HEK293T (cell line): ENCODE measurements around the gene MSRB3.

ENCODE experiments used
- CTCF ChIA-PET: fragments of 350-600 bp; formaldehyde crosslinking; extraction: SDS; loops from one replicate; lab custom pipeline; 2021; ENCODE audit warnings: antibody characterized with exemption, inconsistent platforms; lab: Yijun Ruan, JAX
- POLR2A ChIA-PET: fragments of 350-600 bp; formaldehyde crosslinking; extraction: SDS; loops from one replicate; lab custom pipeline; 2020; ENCODE audit warnings: antibody characterized with exemption, inconsistent platforms; lab: Yijun Ruan, JAX
- DNase-seq: peaks from one replicate; pipeline ENCODE4 v3.0.0; 2012; ENCODE audit warnings: mixed read lengths; ENCODE audit errors: extremely low spot score
- ARNT ChIP-seq: fragments of 450-650 bp; IDR thresholded peaks from 2 replicates; pipeline ENCODE4 v1.6.1; 2017; ENCODE audit warnings: mild to moderate bottlenecking
- BHLHE40 ChIP-seq: fragments of 450-650 bp; IDR thresholded peaks from 2 replicates; pipeline ENCODE4 v1.6.1; 2016; ENCODE audit warnings: mild to moderate bottlenecking, moderate library complexity, borderline replicate concordance
- CTBP1 ChIP-seq: fragments of 450-650 bp; IDR thresholded peaks from 2 replicates; pipeline ENCODE4 v1.6.1; 2016; ENCODE audit warnings: borderline replicate concordance
- ELF4 ChIP-seq: fragments of 450-650 bp; IDR thresholded peaks from 2 replicates; pipeline ENCODE4 v1.6.1; 2017; ENCODE audit warnings: antibody characterized with exemption
- FOXA1 ChIP-seq: fragments of 450-650 bp; IDR thresholded peaks from 2 replicates; pipeline ENCODE4 v1.6.1; 2016; ENCODE audit warnings: mild to moderate bottlenecking
- FOXK2 ChIP-seq: fragments of 450-650 bp; IDR thresholded peaks from 2 replicates; pipeline ENCODE4 v1.6.1; 2016; ENCODE audit warnings: mild to moderate bottlenecking
- FOXM1 ChIP-seq: fragments of 450-650 bp; IDR thresholded peaks from 2 replicates; pipeline ENCODE4 v1.6.1; 2017; ENCODE audit warnings: mild to moderate bottlenecking, borderline replicate concordance
- HDGF ChIP-seq: fragments of 450-650 bp; IDR thresholded peaks from 2 replicates; pipeline ENCODE4 v1.6.1; 2017; ENCODE audit warnings: antibody characterized with exemption, borderline replicate concordance
- L3MBTL2 ChIP-seq: fragments of 450-650 bp; conservative IDR thresholded peaks from 2 replicates; pipeline ENCODE4 v1.6.1; 2016; ENCODE audit warnings: mild to moderate bottlenecking
- LEF1 ChIP-seq: fragments of 450-650 bp; IDR thresholded peaks from 2 replicates; pipeline ENCODE4 v1.6.1; 2017; ENCODE audit warnings: mild to moderate bottlenecking, borderline replicate concordance
- NFRKB ChIP-seq: fragments of 450-650 bp; IDR thresholded peaks from 2 replicates; pipeline ENCODE4 v1.6.1; 2016; ENCODE audit warnings: mild to moderate bottlenecking, moderate library complexity
- SP1 ChIP-seq: fragments of 450-650 bp; IDR thresholded peaks from 2 replicates; pipeline ENCODE4 v1.6.1; 2017
- SUZ12 ChIP-seq: fragments of 450-650 bp; IDR thresholded peaks from 2 replicates; pipeline ENCODE4 v1.6.1; 2016; ENCODE audit warnings: mild to moderate bottlenecking
- TARDBP ChIP-seq: fragments of 450-650 bp; IDR thresholded peaks from 2 replicates; pipeline ENCODE4 v1.6.1; 2016
- ZNF384 ChIP-seq: fragments of 450-650 bp; IDR thresholded peaks from 2 replicates; pipeline ENCODE4 v1.6.1; 2016
- TF ChIP-seq, protein P1 (sequence below): fragments of 450-650 bp; IDR thresholded peaks from 2 replicates; pipeline ENCODE4 v1.6.1; 2016

Gene MSRB3

DNA sequence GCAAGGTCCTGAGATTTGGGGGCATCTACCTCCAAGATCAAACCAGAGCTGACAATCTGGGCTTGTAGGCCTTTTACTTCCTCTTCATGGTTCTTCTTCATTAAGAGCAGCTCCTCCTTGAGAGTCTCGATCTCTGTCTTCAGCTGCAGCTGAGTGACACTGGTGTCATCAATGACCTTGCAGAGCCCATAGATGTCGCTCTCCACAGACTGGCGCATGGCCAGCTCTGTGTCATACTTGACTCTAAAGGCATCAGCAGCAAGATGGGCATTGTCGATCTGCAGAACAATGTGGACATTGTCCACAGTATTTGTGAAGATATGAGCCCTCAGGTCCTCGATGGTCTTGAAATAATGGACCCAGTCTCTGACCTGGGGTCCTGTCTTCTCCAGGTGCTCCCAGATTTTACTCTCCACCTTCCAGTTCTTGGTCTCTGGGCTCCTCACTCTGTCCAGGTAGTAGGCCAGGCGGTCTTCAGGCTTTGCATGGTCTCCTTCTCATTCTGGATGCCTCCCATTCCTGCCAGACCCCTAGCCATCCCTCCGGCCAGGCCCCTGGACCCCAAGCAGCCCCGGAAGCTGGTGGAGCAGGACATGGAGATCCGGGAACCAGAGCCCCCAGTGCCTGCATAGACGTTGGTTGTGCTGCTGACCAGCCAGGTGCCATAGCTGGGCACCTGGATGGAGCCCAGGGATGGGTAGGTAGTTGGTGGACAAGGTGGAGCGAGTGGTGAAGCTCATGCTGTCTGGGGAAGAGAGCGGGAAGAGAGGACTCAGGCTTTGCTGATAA is 141.0 kb downstream of the MSRB3 start:
- POLR2A ChIA-PET: no interaction called here

DNA sequence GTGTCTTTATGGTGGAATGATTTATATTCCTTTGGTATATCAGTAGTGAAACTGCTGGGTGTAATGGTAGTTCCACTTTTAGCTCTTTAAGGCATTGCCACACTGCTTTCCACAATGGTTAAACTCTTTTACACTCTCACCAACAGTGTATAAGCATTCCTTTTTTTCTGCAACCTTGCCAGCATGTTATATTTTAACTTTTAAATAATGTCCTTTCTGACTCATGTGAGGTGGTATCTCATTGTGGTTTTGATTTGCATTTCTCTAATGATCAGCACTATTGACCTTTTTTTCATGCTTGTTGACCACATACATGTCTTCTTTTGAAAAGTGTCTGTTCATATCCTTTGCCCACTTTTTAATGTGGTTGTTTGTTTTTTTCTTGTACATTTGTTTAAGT is 142.5 kb downstream of the MSRB3 start:
- TF ChIP-seq NFRKB (no peak), FOXM1 (no peak), SUZ12 (no peak), SP1 (no peak), CTBP1 (no peak), TARDBP (no peak), FOXA1 (no peak), ARNT (no peak), FOXK2 (no peak), ELF4 (no peak), LEF1 (no peak), BHLHE40 (no peak), ZNF384 (no peak)
- TF ChIP-seq, protein P1, sequence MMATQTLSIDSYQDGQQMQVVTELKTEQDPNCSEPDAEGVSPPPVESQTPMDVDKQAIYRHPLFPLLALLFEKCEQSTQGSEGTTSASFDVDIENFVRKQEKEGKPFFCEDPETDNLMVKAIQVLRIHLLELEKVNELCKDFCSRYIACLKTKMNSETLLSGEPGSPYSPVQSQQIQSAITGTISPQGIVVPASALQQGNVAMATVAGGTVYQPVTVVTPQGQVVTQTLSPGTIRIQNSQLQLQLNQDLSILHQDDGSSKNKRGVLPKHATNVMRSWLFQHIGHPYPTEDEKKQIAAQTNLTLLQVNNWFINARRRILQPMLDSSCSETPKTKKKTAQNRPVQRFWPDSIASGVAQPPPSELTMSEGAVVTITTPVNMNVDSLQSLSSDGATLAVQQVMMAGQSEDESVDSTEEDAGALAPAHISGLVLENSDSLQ: no peak
- CTCF ChIA-PET: no interaction called here
- POLR2A ChIA-PET: no interaction called here

More for the DNA sequence above, 141.0 kb downstream of the MSRB3 start:
- no peak for DNase-seq
- CTCF ChIA-PET: no interaction called here
- no peak for TF ChIP-seq TARDBP
- TF ChIP-seq FOXM1: no peak
- TF ChIP-seq BHLHE40: no peak
- no peak for TF ChIP-seq CTBP1
- TF ChIP-seq L3MBTL2: no peak
- TF ChIP-seq ELF4: no peak
- no peak for TF ChIP-seq LEF1
- no peak for TF ChIP-seq SUZ12
- no peak for TF ChIP-seq FOXA1
- TF ChIP-seq ARNT: no peak
- no peak for TF ChIP-seq ZNF384

DNA sequence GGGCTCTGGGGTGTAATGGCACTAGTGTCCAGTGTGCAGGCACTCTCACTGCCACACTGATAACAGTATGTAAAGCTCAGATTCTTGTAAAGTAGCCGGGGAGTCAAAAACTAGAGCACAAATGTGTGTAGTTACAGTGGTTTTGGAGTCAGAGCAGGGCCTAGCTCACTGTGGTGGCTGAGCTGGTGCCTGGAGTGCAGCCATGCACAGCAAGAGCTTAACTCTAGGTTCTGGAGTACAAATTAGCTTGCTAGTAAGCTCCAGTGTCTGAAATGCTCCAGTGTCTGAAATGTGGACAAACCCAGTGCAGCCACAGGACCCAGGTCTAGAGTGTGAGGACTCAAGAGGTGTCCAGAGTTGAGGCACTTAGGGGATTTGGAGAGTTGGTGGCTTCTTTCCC is 149.2 kb downstream of the MSRB3 start:
- DNase-seq: no peak
- TF ChIP-seq TARDBP (no peak), SUZ12 (no peak), ZNF384 (no peak), L3MBTL2 (no peak), CTBP1 (no peak), BHLHE40 (no peak), SP1 (no peak), LEF1 (no peak), HDGF (no peak), ELF4 (no peak), FOXK2 (no peak), FOXA1 (no peak), NFRKB (no peak), ARNT (no peak)
- TF ChIP-seq, protein P1: no peak
- ChIA-PET POLR2A (no interaction called here), CTCF (no interaction called here)

More for the DNA sequence above, 142.5 kb downstream of the MSRB3 start:
- DNase-seq: no peak

DNA sequence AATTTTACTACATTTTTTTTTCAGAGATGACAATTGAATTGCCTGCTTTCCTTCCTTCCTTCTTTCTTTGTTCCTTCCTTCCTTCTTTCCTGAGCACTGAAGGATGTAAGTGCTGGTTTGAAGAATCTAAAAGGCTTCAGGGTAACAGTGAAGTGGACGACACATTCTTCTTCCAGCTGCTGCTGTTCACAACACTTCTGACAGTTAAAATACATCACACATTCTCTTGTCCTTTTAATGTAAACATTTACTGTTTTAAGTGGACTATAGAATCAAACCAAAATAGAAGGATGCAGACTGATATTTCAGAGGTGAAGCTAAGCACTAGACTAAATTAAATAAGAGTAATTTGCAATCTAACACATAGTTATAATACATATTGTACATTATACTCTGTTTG is 151.5 kb downstream of the MSRB3 start:
- POLR2A ChIA-PET: no interaction called here
- CTCF ChIA-PET: interaction anchor here (0.8 kb wide), 1 partner anchor 18 kb away, joined by 4 read pairs; no protein-coding TSS in a partner anchor
- TF ChIP-seq FOXM1 (no peak), FOXA1 (no peak), ARNT (no peak), SP1 (no peak), LEF1 (no peak), CTBP1 (no peak), L3MBTL2 (no peak), TARDBP (no peak), NFRKB (no peak), SUZ12 (no peak)
- TF ChIP-seq, protein P1: no peak
- no peak for DNase-seq

DNA sequence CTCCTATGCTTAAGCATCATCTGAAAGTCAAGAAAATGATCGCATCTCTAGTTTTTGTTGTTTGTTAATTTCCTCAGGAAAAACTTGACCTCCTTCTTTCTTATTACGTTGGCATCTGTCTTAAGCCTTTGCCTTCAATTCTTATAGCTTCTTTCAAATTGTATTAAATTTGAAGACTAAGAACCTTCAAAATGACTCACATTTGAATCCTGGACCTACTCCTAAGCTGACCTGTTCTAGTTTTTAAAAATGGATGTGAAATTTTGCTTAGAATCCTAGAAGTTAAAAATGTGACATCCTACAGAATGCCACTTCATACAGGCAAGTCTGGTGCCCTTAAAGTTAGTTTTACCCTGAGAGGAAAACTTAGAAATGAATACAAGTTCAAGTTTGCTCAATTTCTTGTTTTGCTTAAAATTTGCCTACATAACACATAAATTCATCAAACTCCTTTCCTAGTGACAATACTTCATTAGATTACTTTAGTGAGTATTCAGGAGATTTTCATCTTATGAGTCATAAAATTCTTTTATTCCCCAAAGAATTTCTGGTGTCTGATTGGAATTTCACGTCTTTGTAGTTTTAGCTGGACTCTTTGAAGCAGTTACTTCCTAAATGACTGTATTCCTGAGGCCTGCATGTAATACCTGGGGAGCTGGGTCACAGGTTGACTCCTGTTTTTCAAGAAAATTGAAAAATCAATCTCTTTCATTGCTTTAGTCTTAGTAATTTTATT is 152.3 kb downstream of the MSRB3 start:
- no peak for DNase-seq
- TF ChIP-seq ZNF384 (no peak), L3MBTL2 (no peak), TARDBP (no peak)
- ChIA-PET POLR2A (no interaction called here), CTCF (no interaction called here)

DNA sequence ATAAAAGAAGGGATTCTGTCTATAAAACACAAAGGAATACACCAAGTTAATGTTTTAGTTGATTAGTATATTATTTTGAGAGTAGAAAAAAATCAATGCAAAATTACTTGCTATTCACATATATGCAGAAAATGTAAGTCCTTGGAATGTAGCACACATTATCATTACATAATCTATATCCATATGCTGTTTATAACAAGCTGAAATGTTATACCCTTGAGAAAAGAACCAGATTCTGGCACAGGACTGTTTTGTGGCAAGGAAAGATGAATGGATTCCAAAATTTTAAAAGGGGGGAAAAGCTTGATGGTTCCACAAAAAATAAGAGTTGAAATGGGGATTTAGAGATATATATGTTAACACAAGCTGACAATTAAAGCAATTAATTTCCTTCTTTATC is 153.6 kb downstream of the MSRB3 start:
- POLR2A ChIA-PET: no interaction called here
- DNase-seq: no peak

More for the DNA sequence above, 153.6 kb downstream of the MSRB3 start:
- CTCF ChIA-PET: no interaction called here
- TF ChIP-seq BHLHE40 (no peak), ELF4 (no peak)
